AG10803 (cell line): ENCODE results near the gene PAX5.
A peak's percentile ranks its signal among the peaks of the same experiment; 100 is the strongest.

Source experiments
- DNase-seq: peaks from one replicate; pipeline ENCODE4 v3.0.0; 2010; ENCODE audit warnings: low read depth
- H3K4me3 ChIP-seq: 2 replicates; pipeline ENCODE4 v1.5.1; 2011; ENCODE audit warnings: mild to moderate bottlenecking, low read length, control low read depth
- CTCF ChIP-seq: conservative IDR thresholded peaks from 2 replicates; pipeline ENCODE4 v1.5.1; 2011; ENCODE audit warnings: mild to moderate bottlenecking, low read length, control low read depth, inconsistent platforms

The PAX5 gene

GRCh38 chr9:36959681-36960574 is 74.1 kb downstream of the PAX5 start:
- no peak for TF ChIP-seq CTCF
- H3K4me3 ChIP-seq, result no peak overlapping the region
- no peak for DNase-seq

GRCh38 chr9:36956908-36957307 is 77.2 kb downstream of the PAX5 start:
- H3K4me3 ChIP-seq, result no peak overlapping the region
- no peak for TF ChIP-seq CTCF
- DNase-seq, result no peak

GRCh38 chr9:36950389-36950788 is 83.7 kb downstream of the PAX5 start:
- DNase-seq, result no peak
- H3K4me3 ChIP-seq, result no peak overlapping the region

GRCh38 chr9:36949466-36949865 is 84.6 kb downstream of the PAX5 start:
- TF ChIP-seq CTCF, result no peak
- no peak overlapping the region for H3K4me3 ChIP-seq
- no peak for DNase-seq

More at GRCh38 chr9:36950389-36950788, 83.7 kb downstream of the PAX5 start:
- TF ChIP-seq CTCF, result no peak

GRCh38 chr9:36948051-36948450 is 86.0 kb downstream of the PAX5 start:
- no peak for TF ChIP-seq CTCF
- no peak for DNase-seq
- no peak overlapping the region for H3K4me3 ChIP-seq

GRCh38 chr9:36946653-36947052 is 87.4 kb downstream of the PAX5 start:
- no peak for TF ChIP-seq CTCF
- no peak overlapping the region for H3K4me3 ChIP-seq
- DNase-seq, result peak; percentile 8

- TF ChIP-seq CTCF, result no peak
- no peak for DNase-seq
- H3K4me3 ChIP-seq, result no peak overlapping the region
These were observed 88.1 kb downstream of the PAX5 start for GRCh38 chr9:36945999-36946398.
